NCI-H345 (cell line): ENCODE data around the gene APH1B.

Experiments used
- DNase-seq: peaks from one replicate; lab custom pipeline; 2025; lab: John Stamatoyannopoulos, UW

APH1B gene

DNA sequence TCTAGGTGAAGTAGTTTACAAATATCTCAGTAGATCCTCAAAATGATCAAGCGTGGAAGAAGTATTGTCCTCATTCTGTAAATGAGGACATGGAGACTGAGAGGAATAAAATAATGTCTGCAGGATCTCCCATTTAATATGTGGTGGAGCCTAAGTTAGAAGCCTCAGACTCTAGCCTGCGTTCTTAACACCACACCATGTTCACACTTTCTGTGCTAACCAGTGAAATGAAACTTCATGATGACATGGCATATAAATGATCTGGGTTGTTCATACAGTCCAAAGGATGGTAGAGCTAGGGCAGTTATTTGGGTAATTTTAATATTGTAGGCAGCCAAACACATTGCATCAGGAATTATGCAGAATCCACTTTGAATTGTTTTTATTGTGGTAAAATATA lies 25.1 kb upstream of the APH1B start:
- no peak for DNase-seq

DNA sequence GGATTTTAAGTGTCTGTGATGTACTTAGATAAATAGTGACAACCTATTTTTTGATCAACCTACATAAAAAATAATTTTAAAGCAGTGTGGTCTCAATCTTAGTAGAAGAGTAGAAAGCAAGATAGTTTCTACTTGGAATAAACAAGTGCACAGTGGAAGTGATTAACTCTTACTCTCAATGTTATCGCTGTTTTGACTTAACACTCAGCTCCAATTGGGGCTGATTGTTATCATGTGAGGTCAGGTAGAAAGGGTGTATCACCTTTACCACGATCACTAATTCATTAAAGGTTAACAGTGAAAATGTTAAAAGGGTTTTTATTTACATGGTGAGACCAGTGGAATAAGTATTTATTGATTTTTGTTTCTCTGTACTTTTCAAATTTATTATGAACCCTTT lies 22.4 kb upstream of the APH1B start:
- no peak for DNase-seq

DNA sequence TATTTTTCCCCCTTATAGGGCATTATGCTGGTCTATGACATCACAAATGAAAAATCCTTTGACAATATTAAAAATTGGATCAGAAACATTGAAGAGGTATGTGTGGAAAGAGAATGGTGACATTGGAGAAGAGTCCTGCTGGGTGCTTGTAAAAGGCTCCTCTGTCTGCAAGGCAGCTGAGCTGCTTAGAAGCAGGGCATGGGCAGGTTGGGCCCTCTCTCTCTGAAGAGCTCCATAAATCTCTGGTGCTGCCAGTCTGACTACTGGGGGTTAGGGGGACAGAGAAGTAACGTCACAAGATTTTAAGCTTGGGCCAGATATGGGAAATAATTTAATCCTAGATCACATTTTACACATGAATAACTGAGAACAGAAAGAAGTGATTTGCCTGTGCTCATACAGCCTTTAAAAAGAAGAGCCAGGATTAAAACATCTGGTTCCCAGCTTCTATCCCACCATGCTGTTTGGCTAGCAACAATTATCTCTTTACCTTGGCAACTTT lies 21.9 kb upstream of the APH1B start:
- no peak for DNase-seq

DNA sequence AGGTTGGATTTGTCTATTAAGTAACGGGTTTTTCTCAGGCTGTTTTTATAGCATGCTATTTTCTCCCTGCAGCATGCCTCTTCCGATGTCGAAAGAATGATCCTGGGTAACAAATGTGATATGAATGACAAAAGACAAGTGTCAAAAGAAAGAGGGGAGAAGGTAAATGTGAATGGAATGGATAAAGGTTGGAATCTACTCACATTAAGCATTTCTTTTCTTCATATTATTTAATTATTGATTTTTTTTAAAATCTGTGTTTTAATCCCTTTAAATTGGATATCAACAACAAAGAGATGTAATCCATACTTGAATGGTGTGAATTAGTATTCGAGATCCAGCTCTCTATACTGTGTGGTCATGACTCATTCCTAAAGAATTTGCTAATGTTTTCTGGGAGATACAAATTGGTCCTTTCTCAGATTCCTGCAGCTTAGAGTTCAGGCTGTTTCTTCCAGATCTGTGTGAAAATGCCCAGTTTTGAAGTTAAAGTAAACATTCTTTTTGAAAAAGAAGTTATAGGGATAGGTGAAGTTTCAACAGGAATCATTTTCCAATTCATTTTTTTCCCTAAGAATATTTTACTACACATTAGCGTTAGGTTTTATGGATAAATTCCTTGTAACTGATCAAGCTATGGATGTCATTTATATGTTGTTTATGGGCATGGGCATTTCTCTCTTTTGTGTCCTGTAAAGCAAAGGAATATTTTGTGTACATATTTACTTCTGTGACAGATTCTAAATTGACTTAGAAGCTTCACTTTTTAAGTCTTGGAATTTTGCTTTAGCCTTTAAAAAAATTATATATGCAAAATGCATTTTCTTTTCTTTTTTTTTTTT lies 20.8 kb upstream of the APH1B start:
- no peak for DNase-seq

DNA sequence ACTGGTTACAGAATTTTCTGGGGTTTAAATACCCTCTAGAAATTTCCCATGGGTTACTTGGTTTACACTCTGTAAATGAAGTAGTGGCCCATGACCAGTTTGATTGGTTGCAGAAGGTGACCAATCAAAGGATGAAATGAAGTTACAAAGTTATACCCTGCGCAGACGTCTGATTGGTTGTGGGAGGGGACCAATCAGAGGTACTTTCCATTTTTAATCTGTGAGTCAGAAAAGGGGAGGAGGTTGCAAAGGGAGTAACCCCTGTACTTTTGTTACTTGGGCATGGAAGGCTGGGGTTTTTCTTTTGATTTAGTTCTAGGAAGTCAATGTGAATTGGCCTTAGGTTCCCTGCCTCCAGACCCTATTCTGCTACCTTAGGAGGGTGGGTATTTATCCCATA lies 18.7 kb upstream of the APH1B start:
- DNase-seq = no peak

DNA sequence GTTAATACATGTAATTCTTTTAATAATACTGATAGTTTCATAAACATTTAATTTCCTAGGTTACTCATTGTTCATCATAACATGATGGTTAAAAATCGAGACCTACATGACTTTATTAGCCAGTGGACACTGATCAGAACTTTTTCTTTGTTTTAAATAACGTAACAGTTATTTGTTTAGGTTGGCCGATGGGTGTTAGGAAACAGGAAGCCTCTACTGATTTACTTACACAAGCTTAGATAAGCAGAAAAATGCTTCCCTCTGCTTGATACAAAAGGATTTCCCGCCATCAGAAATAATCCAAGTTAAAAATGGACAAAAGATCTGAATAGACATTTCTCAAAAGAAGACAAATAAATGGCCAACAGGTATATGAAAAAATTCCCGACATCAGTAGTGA lies 16.6 kb upstream of the APH1B start:
- no peak for DNase-seq

GRCh38 chr15:63261311-63261710 lies 16.1 kb upstream of the APH1B start:
- no peak for DNase-seq

DNA sequence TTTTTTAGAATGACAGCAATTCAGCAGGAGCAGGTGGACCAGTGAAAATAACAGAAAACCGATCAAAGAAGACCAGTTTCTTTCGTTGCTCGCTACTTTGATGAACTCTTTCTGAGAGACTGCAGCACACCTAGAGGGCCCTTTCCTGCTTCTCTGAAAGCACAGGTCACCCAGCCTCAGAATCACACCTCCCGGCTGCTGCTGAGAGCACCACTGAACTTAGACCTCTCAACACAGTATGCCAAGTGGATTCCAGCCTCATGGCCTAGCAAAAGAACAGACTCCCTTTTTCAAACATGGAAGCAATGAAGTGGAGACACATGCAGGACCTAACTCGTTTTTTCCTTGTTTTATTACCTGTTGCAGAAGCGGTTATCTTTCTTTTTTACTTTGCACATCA lies 13.9 kb upstream of the APH1B start:
- no peak for DNase-seq

GRCh38 chr15:63264688-63265293 lies 12.6 kb upstream of the APH1B start:
- no peak for DNase-seq

DNA sequence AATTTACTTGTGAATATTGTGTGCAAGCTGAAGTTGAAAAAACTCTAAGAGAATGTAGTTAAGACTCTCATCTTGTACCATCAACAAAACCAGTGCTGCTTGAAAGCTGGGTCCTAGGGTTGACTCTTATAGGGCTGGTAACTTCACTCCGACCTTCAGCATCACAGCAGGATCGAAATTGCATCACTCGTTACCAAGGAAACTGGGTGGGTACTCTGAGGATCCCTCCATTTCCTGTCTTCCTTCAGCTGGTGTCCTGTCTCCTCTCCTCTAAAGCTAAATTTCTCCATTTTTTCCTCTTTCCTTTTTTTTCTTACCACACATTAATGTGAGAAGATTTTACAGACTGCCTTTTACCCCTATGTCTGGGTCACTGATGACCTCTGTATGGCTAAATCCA lies 3.0 kb upstream of the APH1B start:
- DNase-seq = no peak

DNA sequence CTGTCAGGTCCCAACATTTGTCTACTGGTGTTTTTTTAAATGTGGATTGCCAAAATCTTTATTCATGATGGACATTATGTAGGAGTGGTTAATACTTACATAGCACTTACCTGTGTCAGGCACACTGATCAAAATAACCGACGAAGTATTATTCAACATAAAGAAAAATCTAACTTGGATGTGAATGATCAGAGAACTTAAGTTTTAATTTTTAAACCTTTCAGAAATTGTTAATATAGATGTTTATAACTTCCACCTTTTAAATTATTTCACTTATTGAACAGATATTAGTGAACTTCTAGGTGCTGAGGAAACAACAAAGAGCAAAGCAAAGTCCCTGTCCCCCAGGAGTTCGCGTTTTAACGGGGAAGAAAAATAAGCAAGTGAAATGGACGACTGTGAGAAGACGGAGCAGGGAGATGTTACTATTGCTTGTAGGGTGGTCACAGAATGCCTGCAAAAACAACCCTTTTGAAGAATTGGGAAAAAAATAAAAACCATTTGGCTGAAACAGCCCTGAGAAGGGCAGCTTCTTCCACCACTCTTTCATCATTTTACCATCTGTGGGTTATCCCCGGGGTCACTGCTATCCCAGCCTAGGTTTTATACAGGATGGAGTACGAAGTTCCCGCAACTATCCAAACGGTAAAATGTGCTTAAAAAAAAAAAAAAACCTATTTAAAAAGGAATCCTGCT lies 915 bp upstream of the APH1B start:
- DNase-seq = no peak

DNA sequence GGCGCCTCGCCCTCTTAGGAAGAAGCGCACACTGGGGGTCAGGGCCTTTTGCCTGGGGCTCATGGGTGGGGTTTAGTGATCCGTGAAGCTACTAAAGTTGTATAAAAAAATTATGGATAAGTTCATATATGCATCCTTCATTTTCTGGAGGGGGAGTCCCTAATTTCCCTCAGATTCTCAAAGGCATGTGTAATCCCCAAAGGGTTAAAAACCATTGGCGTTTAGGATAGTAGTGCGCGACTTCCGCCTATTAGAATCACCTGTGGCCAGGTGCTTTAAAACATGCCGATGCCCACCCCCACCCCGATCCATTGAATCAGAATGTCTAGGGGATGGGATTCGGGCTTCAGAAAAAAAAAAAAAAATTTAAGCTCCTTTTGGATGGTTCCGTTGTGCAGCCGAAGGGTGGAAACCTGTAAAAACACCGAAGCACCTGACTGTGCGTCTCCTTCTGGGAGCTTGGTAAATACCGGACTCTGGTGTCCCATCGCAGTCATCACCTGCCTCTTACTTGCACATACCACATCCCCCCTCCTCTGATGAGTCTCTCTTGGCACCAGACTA lies 570 bp downstream of the APH1B start:
- DNase-seq = peak; percentile 17

GRCh38 chr15:63283126-63283525 lies 5.7 kb downstream of the APH1B start:
- no peak for DNase-seq

GRCh38 chr15:63284335-63284734 lies 6.9 kb downstream of the APH1B start:
- no peak for DNase-seq

GRCh38 chr15:63287109-63287508 lies 9.7 kb downstream of the APH1B start:
- DNase-seq = no peak

- DNase-seq = no peak
These were observed 10.9 kb downstream of the APH1B start for GRCh38 chr15:63288342-63288741.

GRCh38 chr15:63288778-63289378 lies 11.5 kb downstream of the APH1B start:
- peak; percentile 30 for DNase-seq

DNA sequence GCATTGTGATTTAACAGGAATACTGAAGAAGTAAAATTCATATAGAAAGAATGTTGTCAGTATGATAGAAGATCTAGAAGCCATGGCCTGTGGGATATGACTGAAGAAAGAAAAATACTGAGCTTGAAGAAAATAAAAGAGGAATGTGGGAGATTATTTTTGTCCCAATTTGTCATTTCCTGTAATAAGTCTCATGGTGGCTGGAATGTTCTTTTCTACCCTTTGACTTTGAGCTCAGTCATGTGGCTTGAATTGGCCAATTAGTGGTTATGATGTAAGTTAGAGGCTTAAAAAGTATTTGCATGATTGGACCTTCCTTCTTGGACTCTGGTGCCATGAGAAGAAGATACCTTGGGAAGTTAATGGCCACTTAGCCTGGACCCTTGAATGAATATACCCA lies 14.1 kb downstream of the APH1B start:
- no peak for DNase-seq

DNA sequence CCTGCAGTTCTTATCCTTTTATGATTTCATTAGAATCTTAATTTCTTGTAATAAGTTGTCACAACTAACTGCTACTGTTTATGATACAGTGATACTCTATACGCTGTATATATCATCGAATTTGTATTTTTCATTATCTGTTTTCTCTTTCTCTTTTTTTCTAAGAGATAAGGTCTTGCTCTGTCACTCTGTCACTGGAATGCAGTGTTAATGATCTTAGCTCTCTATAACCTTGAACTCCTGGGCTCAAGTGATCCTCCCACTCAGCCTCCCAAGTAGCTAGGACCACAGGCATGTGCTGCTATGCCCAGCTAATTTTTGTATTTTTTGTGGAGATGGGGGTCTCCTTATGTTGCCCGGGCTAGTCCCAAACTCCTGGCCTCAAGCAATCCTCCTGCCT lies 14.8 kb downstream of the APH1B start:
- no peak for DNase-seq

DNA sequence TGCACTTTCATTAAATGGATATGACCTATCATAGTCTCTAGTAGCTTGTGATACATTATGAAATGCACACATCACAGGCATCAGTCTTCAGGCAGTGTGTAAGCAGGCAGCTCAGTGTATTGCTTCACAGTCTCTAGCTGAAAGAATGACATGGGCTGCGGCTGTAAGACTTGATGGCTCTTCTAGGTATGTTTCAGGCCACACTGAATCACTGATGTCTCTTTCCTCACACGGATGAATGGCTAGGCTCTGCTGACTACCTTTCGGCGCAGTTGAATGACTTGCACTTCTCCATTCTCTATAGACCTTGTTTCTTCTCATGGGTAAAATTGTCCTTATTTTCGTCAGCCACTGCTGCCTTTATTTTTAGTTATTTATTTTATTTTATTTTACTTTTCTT lies 15.4 kb downstream of the APH1B start:
- no peak for DNase-seq

DNA sequence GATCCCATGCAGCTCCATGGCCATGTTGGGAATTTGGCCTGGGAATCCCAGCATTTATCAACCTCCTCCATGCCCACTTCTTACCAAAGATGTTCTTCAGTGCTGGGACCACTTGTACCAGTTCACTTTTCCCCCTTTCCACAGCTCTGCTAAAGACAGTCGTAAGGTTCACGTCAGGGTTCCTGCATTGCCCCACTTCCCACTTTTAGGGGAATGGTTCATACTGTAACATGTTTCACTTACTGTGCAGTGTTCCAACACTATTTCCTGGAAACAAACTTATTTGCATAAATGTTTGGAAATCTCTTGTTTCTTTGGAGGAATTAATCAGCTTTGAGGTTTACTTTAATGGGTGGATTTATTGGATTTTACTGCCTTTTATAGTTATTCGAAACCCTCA lies 17.0 kb downstream of the APH1B start:
- no peak for DNase-seq

DNA sequence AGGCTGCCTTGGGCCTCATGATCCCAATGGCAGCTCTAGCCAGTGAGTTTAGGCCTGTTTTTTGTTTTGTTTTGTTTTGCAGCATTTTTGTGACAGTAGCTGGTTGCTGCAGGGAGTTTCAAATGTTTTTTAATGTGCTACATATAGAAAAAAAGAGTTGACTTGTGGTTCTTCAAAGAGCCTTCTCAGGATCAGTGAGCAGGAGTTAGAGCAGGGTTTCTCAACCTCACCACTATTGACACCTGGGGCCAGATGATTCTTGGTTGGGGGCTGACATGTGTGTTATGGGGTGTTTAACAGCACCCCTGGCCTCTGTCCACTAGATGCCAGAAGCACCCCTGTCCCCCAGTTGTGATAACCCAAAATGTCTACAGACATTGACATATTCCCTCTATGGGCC lies 17.9 kb downstream of the APH1B start:
- DNase-seq = no peak
